ENCODE data around the gene CACNA1B.
"Not testable (repeated sequence)": the region's sequence is repeated elsewhere in the genome, so short reads cannot be mapped to it uniquely, and the experiment has no call there.

CACNA1B gene

GRCh38 chr9:138078846-138079245 lies 201.3 kb downstream of the CACNA1B start:
- DNase-seq: no peak

- no peak for DNase-seq
Measured at GRCh38 chr9:138080979-138081378, 203.4 kb downstream of the CACNA1B start.

- no peak for DNase-seq
Measured at GRCh38 chr9:138082918-138083636, 205.5 kb downstream of the CACNA1B start.

- no peak for DNase-seq
Measured at GRCh38 chr9:138083873-138084272, 206.3 kb downstream of the CACNA1B start.

GRCh38 chr9:138085568-138085967 lies 208.0 kb downstream of the CACNA1B start:
- no peak for DNase-seq

- DNase-seq: not testable (repeated sequence)
Measured at GRCh38 chr9:138092057-138092456, 214.5 kb downstream of the CACNA1B start.

GRCh38 chr9:138094028-138094427 lies 216.4 kb downstream of the CACNA1B start:
- no peak for DNase-seq

GRCh38 chr9:138095813-138096518 lies 218.4 kb downstream of the CACNA1B start:
- peak; percentile 0 for DNase-seq

- DNase-seq: peak; percentile 0
Measured at GRCh38 chr9:138096519-138096845, 218.9 kb downstream of the CACNA1B start.

- peak; percentile 2 for DNase-seq
Measured at GRCh38 chr9:138097501-138097991, 220.0 kb downstream of the CACNA1B start.

- DNase-seq: peak; percentile 2
Measured at GRCh38 chr9:138098116-138098907, 220.7 kb downstream of the CACNA1B start.

- peak; percentile 1 for DNase-seq
Measured at GRCh38 chr9:138098908-138099791, 221.6 kb downstream of the CACNA1B start.

GRCh38 chr9:138099803-138100598 lies 222.4 kb downstream of the CACNA1B start:
- peak; percentile 0 for DNase-seq

GRCh38 chr9:138100711-138101350 lies 223.2 kb downstream of the CACNA1B start:
- DNase-seq: no peak

- DNase-seq: no peak
Measured at GRCh38 chr9:138101444-138102234, 224.1 kb downstream of the CACNA1B start.

- no peak for DNase-seq
Measured at GRCh38 chr9:138102246-138103051, 224.9 kb downstream of the CACNA1B start.

GRCh38 chr9:138103111-138103848 lies 225.7 kb downstream of the CACNA1B start:
- no peak for DNase-seq

GRCh38 chr9:138103849-138104206 lies 226.2 kb downstream of the CACNA1B start:
- no peak for DNase-seq

Measured in stimulated activated CD4-positive, alpha-beta T cell treated with anti-CD3 and anti-CD28 coated beads, Interleukin-4, amount 100 ng/mL, for 24 hours (primary cell).